ENCODE data around the gene KCNH2.

KCNH2 gene

GRCh38 chr7:150935149-150935548 is 43.0 kb downstream of the KCNH2 start:
- TF ChIP-seq CTCF (IDR thresholded peaks at IDR 0.05) (no peak), ZFX (IDR thresholded peaks at IDR 0.05; ENCODE audit: borderline replicate concordance) (no peak)
- H3K27ac ChIP-seq, result no peak overlapping the region

GRCh38 chr7:150934045-150934766 is 43.9 kb downstream of the KCNH2 start:
- H3K27ac ChIP-seq, result no peak overlapping the region
- no peak for TF ChIP-seq CTCF (IDR thresholded peaks at IDR 0.05)
- no peak for TF ChIP-seq ZFX (IDR thresholded peaks at IDR 0.05; ENCODE audit: borderline replicate concordance)

GRCh38 chr7:150931199-150931869 is 46.8 kb downstream of the KCNH2 start:
- no peak for TF ChIP-seq ZFX (IDR thresholded peaks at IDR 0.05; ENCODE audit: borderline replicate concordance)
- no peak for TF ChIP-seq CTCF (IDR thresholded peaks at IDR 0.05)
- H3K27ac ChIP-seq, result no peak overlapping the region

- no peak overlapping the region for H3K27ac ChIP-seq
Observed at GRCh38 chr7:150928541-150928940, 49.6 kb downstream of the KCNH2 start.

GRCh38 chr7:150927956-150928344 is 50.2 kb downstream of the KCNH2 start:
- no peak overlapping the region for H3K27ac ChIP-seq
- TF ChIP-seq ZFX (IDR thresholded peaks at IDR 0.05; ENCODE audit: borderline replicate concordance) (no peak), CTCF (IDR thresholded peaks at IDR 0.05) (no peak)

More at GRCh38 chr7:150928541-150928940, 49.6 kb downstream of the KCNH2 start:
- TF ChIP-seq ZFX (IDR thresholded peaks at IDR 0.05; ENCODE audit: borderline replicate concordance) (no peak), CTCF (IDR thresholded peaks at IDR 0.05) (no peak)

GRCh38 chr7:150927157-150927955 is 50.8 kb downstream of the KCNH2 start:
- no peak overlapping the region for H3K27ac ChIP-seq
- TF ChIP-seq ZFX (IDR thresholded peaks at IDR 0.05; ENCODE audit: borderline replicate concordance) (no peak), CTCF (IDR thresholded peaks at IDR 0.05) (no peak)
